HepG2 (cell line): ENCODE results near the gene TMEM218. TPM values are rescaled to one million over a fixed set of nuclear protein-coding genes. Genes with fewer than 3 reads are reported as not detected.

Experiments used
- CEBPB ChIP-seq: IDR thresholded peaks from 2 replicates; pipeline ENCODE4 v1.6.1; 2011; ENCODE audit warnings: low read depth, low read length, improper control_type of control experiment, borderline replicate concordance
- CREB1 ChIP-seq, 2 experiments: fragments of 450-650 bp in 1 of 2; IDR thresholded peaks; 2 replicates each; pipeline ENCODE4 v1.6.1; 2016 to 2017; ENCODE audit warnings: control low read depth in 1 of 2, mild to moderate bottlenecking in 1 of 2, missing compliant biosample characterization in 1 of 2, missing genetic modification characterization in 1 of 2
- ELF1 ChIP-seq: sonication (generic); formaldehyde crosslinking; IDR thresholded peaks from 2 replicates; pipeline ENCODE4 v1.4.0; 2020; ENCODE audit warnings: missing genetic modification reagents
- GATAD1 ChIP-seq: IDR thresholded peaks from 2 replicates; pipeline ENCODE4 v1.6.1; 2016; ENCODE audit warnings: missing genetic modification reagents, missing compliant biosample characterization
- GATAD2A ChIP-seq: IDR thresholded peaks from 2 replicates; pipeline ENCODE4 v1.6.1; 2016
- ISL2 ChIP-seq: sonication (generic); formaldehyde crosslinking; IDR thresholded peaks from 2 replicates; pipeline ENCODE4 v1.5.0; 2020; ENCODE audit warnings: missing genetic modification reagents
- MXI1 ChIP-seq: IDR thresholded peaks from 3 replicates; pipeline ENCODE4 v1.6.1; 2012; ENCODE audit warnings: low read depth, low read length, inconsistent platforms, borderline replicate concordance
- NR2F1 ChIP-seq, 2 experiments: fragments of 450-650 bp in 1 of 2; formaldehyde crosslinking in 1 of 2; IDR thresholded peaks; 2 replicates each; pipeline versions ENCODE4 v1.5.0 to v1.6.1; 2016 to 2020; ENCODE audit warnings: mild to moderate bottlenecking in 1 of 2, missing compliant biosample characterization in 1 of 2, missing genetic modification reagents in 1 of 2, moderate library complexity in 1 of 2
- PPARG ChIP-seq: conservative IDR thresholded peaks from 2 replicates; pipeline ENCODE4 v1.6.1; 2016; ENCODE audit warnings: missing biosample characterization, missing genetic modification reagents
- SOX13 ChIP-seq, 3 experiments: fragments of 450-650 bp in 1 of 3; sonication (generic) in 1 of 3; formaldehyde crosslinking in 1 of 3; IDR thresholded peaks in 2 of 3; conservative IDR thresholded peaks in 1 of 3; 2 replicates each; pipeline versions ENCODE4 v1.5.0 to v1.6.1; 2016 to 2020; ENCODE audit warnings: antibody characterized with exemption in 1 of 3, mild to moderate bottlenecking in 1 of 3, missing compliant biosample characterization in 1 of 3, missing genetic modification reagents in 1 of 3, moderate library complexity in 1 of 3
- SP140L ChIP-seq: sonication (generic); formaldehyde crosslinking; IDR thresholded peaks from 2 replicates; pipeline ENCODE4 v1.4.0; 2020; ENCODE audit warnings: missing genetic modification reagents, borderline replicate concordance
- YEATS4 ChIP-seq: sonication (generic); formaldehyde crosslinking; IDR thresholded peaks from 2 replicates; pipeline ENCODE4 v1.4.0; 2020; ENCODE audit warnings: missing genetic modification reagents, borderline replicate concordance
- ZBTB7A ChIP-seq: sonication (generic); formaldehyde crosslinking; IDR thresholded peaks from 2 replicates; pipeline ENCODE4 v1.8.0; 2022; ENCODE audit warnings: mild to moderate bottlenecking, missing genetic modification reagents
- ZNF350 ChIP-seq: sonication (generic); formaldehyde crosslinking; IDR thresholded peaks from 2 replicates; pipeline ENCODE4 v1.4.0; 2020; ENCODE audit warnings: mild to moderate bottlenecking, low read depth, missing genetic modification reagents, borderline replicate concordance
- ZNF691 ChIP-seq: sonication (generic); formaldehyde crosslinking; IDR thresholded peaks from 2 replicates; pipeline ENCODE4 v1.4.0; 2020; ENCODE audit warnings: missing genetic modification reagents, low read depth, mild to moderate bottlenecking, borderline replicate concordance
- polyA plus RNA-seq, 8 experiments: library from polyadenylated mRNA; depleted of rRNA in 3 of 8; stranded (reverse) in 7 of 8; unstranded in 1 of 8; fragments of >200 nt; fragmentation: Illumina TruSeq in 4 of 8; extraction: Trizol in 4 of 8; gene quantifications; 2 replicates each; pipeline versions ENCODE4 v1.2.1 to v1.2.3, GENCODE V29; 2011 to 2016; ENCODE audit warnings: low read depth in 4 of 8, missing spikeins in 1 of 8, mixed read lengths in 1 of 8; ENCODE audit not compliant: insufficient read depth in 1 of 8
- total RNA-seq, 5 experiments: library from RNA; depleted of rRNA; stranded (reverse); fragments of >200 nt; fragmentation: Illumina TruSeq; extraction: Trizol; gene quantifications; 2 replicates each; pipeline ENCODE4 v1.2.3, GENCODE V29; 2016; ENCODE audit warnings: low read depth in 1 of 5
- TF ChIP-seq, protein P1 (sequence below): sonication (generic); formaldehyde crosslinking; IDR thresholded peaks from 2 replicates; pipeline ENCODE4 v1.4.0; 2020; ENCODE audit warnings: missing genetic modification reagents, borderline replicate concordance
- TF ChIP-seq, protein P2 (sequence below): IDR thresholded peaks from 2 replicates; pipeline ENCODE4 v1.6.1; 2016; ENCODE audit warnings: low read depth, control low read depth
- TF ChIP-seq, protein P3 (sequence below): IDR thresholded peaks from 2 replicates; pipeline ENCODE4 v1.6.1; 2016; ENCODE audit warnings: mild to moderate bottlenecking
- TF ChIP-seq, protein P4 (sequence below): sonication (generic); formaldehyde crosslinking; IDR thresholded peaks from 2 replicates; pipeline ENCODE4 v1.5.1; 2020; ENCODE audit warnings: missing genetic modification reagents, mild to moderate bottlenecking, borderline replicate concordance

Gene TMEM218
- total and polyA plus RNA-seq, 2 of the 13 experiments (the other 11 are each of a cell fraction or from before 2014, with no cell fraction given), result 11.8 to 14.0 TPM

GRCh38 chr11:125111343-125112207, at the start of gene TMEM218 (continued):
- TF ChIP-seq, protein P1, sequence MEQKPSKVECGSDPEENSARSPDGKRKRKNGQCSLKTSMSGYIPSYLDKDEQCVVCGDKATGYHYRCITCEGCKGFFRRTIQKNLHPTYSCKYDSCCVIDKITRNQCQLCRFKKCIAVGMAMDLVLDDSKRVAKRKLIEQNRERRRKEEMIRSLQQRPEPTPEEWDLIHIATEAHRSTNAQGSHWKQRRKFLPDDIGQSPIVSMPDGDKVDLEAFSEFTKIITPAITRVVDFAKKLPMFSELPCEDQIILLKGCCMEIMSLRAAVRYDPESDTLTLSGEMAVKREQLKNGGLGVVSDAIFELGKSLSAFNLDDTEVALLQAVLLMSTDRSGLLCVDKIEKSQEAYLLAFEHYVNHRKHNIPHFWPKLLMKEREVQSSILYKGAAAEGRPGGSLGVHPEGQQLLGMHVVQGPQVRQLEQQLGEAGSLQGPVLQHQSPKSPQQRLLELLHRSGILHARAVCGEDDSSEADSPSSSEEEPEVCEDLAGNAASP (CRISPR knock-in tag), result 0 out of 2 replicates have a peak, but pooled peaks have one; percentile 11
- TF ChIP-seq ZNF350 (CRISPR knock-in tag) (peak; percentile 40; the same call in 1 of the 2 replicates), SOX13 (IDR thresholded peaks at IDR 0.05) (no peak), SOX13 (CRISPR knock-in tag; conservative IDR thresholded peaks at IDR 0.05 in 1 of 2, IDR thresholded peaks at IDR 0.05 in 1 of 2) (no peak), ELF1 (CRISPR knock-in tag) (peak; percentile 65), PPARG (CRISPR knock-in tag) (no peak), GATAD2A (CRISPR knock-in tag) (no peak), ZBTB7A (no peak), ISL2 (CRISPR knock-in tag) (no peak), ZNF691 (CRISPR knock-in tag) (no peak), CREB1 (IDR thresholded peaks at IDR 0.05) (peak; percentile 86), CREB1 (CRISPR knock-in tag; IDR thresholded peaks at IDR 0.05) (peak; percentile 91), SP140L (CRISPR knock-in tag) (no peak), GATAD1 (CRISPR knock-in tag) (peak; percentile 74), MXI1 (peak; percentile 52; the same call in 1 of the 3 replicates), NR2F1 (CRISPR knock-in tag; IDR thresholded peaks at IDR 0.05) (peak in 1 of 2 experiments; percentile 12; a peak in 1 of 4 replicates), CEBPB (no peak), YEATS4 (CRISPR knock-in tag) (peak; percentile 31)
- TF ChIP-seq, protein P2, sequence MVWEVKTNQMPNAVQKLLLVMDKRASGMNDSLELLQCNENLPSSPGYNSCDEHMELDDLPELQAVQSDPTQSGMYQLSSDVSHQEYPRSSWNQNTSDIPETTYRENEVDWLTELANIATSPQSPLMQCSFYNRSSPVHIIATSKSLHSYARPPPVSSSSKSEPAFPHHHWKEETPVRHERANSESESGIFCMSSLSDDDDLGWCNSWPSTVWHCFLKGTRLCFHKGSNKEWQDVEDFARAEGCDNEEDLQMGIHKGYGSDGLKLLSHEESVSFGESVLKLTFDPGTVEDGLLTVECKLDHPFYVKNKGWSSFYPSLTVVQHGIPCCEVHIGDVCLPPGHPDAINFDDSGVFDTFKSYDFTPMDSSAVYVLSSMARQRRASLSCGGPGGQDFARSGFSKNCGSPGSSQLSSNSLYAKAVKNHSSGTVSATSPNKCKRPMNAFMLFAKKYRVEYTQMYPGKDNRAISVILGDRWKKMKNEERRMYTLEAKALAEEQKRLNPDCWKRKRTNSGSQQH (CRISPR knock-in tag), result peak; percentile 55; the same call in 1 of the 2 replicates
- TF ChIP-seq, protein P3, sequence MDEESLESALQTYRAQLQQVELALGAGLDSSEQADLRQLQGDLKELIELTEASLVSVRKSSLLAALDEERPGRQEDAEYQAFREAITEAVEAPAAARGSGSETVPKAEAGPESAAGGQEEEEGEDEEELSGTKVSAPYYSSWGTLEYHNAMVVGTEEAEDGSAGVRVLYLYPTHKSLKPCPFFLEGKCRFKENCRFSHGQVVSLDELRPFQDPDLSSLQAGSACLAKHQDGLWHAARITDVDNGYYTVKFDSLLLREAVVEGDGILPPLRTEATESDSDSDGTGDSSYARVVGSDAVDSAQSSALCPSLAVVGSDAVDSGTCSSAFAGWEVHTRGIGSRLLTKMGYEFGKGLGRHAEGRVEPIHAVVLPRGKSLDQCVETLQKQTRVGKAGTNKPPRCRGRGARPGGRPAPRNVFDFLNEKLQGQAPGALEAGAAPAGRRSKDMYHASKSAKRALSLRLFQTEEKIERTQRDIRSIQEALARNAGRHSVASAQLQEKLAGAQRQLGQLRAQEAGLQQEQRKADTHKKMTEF (CRISPR knock-in tag), result 0 out of 2 replicates have a peak, but pooled peaks have one; percentile 27
- TF ChIP-seq, protein P4, sequence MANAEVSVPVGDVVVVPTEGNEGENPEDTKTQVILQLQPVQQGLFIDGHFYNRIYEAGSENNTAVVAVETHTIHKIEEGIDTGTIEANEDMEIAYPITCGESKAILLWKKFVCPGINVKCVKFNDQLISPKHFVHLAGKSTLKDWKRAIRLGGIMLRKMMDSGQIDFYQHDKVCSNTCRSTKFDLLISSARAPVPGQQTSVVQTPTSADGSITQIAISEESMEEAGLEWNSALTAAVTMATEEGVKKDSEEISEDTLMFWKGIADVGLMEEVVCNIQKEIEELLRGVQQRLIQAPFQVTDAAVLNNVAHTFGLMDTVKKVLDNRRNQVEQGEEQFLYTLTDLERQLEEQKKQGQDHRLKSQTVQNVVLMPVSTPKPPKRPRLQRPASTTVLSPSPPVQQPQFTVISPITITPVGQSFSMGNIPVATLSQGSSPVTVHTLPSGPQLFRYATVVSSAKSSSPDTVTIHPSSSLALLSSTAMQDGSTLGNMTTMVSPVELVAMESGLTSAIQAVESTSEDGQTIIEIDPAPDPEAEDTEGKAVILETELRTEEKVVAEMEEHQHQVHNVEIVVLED (CRISPR knock-in tag), result peak; percentile 67; the same call in 1 of the 2 replicates
